H9 (cell line): ENCODE data around the gene DNAJC2. TPM values are rescaled to one million over a fixed set of nuclear protein-coding genes. Genes with fewer than 3 reads are reported as not detected.
A peak's percentile ranks its signal among the peaks of the same experiment; 100 is the strongest.

Source experiments
- DNase-seq: peaks from one replicate; pipeline ENCODE4 v3.0.0-alpha.2; 2017
- H2AFZ ChIP-seq: one replicate; pipeline ENCODE4 v1.6.1; 2013; ENCODE audit warnings: mild to moderate bottlenecking, low read length, control low read depth, moderate library complexity
- H2AK5ac ChIP-seq: 2 replicates; pipeline ENCODE4 v1.6.1; 2013; ENCODE audit warnings: low read length, control low read depth, mixed read lengths; ENCODE audit not compliant: insufficient read length
- H2BK120ac ChIP-seq: one replicate; pipeline ENCODE4 v1.6.1; 2013; ENCODE audit warnings: low read depth, mild to moderate bottlenecking, low read length, control low read depth, inconsistent platforms; ENCODE audit not compliant: poor library complexity, severe bottlenecking
- H2BK12ac ChIP-seq: 2 replicates; pipeline ENCODE4 v1.6.1; 2013; ENCODE audit warnings: low read length, control low read depth, mixed read lengths, low read depth; ENCODE audit not compliant: insufficient read length
- H2BK15ac ChIP-seq: 2 replicates; pipeline ENCODE4 v1.6.1; 2013; ENCODE audit warnings: low read depth, low read length, control low read depth
- H2BK20ac ChIP-seq: one replicate; pipeline ENCODE4 v1.6.1; 2013; ENCODE audit warnings: low read depth, mild to moderate bottlenecking, low read length, control low read depth, inconsistent platforms; ENCODE audit not compliant: poor library complexity, severe bottlenecking
- H2BK5ac ChIP-seq: 2 replicates; pipeline ENCODE4 v1.6.1; 2013; ENCODE audit warnings: low read length, control low read depth, mixed read lengths; ENCODE audit not compliant: insufficient read length
- H3K14ac ChIP-seq: 2 replicates; pipeline ENCODE4 v1.6.1; 2013; ENCODE audit warnings: low read length, control low read depth; ENCODE audit not compliant: insufficient read depth
- H3K18ac ChIP-seq: 2 replicates; pipeline ENCODE4 v1.6.1; 2013; ENCODE audit warnings: low read depth, mild to moderate bottlenecking, mixed read lengths, low read length, control low read depth; ENCODE audit not compliant: insufficient read length
- H3K23ac ChIP-seq: 2 replicates; pipeline ENCODE4 v1.6.1; 2013; ENCODE audit warnings: low read length, control low read depth, mixed read lengths, low read depth; ENCODE audit not compliant: insufficient read length
- H3K23me2 ChIP-seq: 2 replicates; pipeline ENCODE4 v1.6.1; 2013; ENCODE audit warnings: low read depth, mild to moderate bottlenecking, mixed read lengths, low read length, control low read depth; ENCODE audit not compliant: insufficient read length, poor library complexity, severe bottlenecking
- H3K27ac ChIP-seq: 2 replicates; pipeline ENCODE4 v1.5.1; 2013; ENCODE audit warnings: low read length, control low read depth, mixed read lengths, low read depth; ENCODE audit not compliant: insufficient read length
- H3K27me3 ChIP-seq: 2 replicates; pipeline ENCODE4 v1.6.1; 2013; ENCODE audit warnings: low read length, control low read depth, inconsistent platforms; ENCODE audit not compliant: insufficient read depth
- H3K4ac ChIP-seq: 2 replicates; pipeline ENCODE4 v1.6.1; 2013; ENCODE audit warnings: low read depth, mild to moderate bottlenecking, control low read depth, inconsistent platforms, low read length, moderate library complexity
- H3K4me1 ChIP-seq: 2 replicates; pipeline ENCODE4 v1.6.1; 2013; ENCODE audit warnings: low read length, control low read depth, inconsistent platforms; ENCODE audit not compliant: insufficient read depth
- H3K4me2 ChIP-seq: 2 replicates; pipeline ENCODE4 v1.6.1; 2013; ENCODE audit warnings: low read length, control low read depth, mixed read lengths; ENCODE audit not compliant: insufficient read length, insufficient read depth
- H3K56ac ChIP-seq: 2 replicates; pipeline ENCODE4 v1.6.1; 2013; ENCODE audit warnings: low read depth, mild to moderate bottlenecking, mixed read lengths, low read length, control low read depth; ENCODE audit not compliant: insufficient read length
- H3K79me1 ChIP-seq: 2 replicates; pipeline ENCODE4 v1.6.1; 2013; ENCODE audit warnings: low read depth, mild to moderate bottlenecking, moderate library complexity, low read length, control low read depth, inconsistent platforms; ENCODE audit not compliant: insufficient read depth, poor library complexity, severe bottlenecking
- H3K79me2 ChIP-seq: 2 replicates; pipeline ENCODE4 v1.6.1; 2013; ENCODE audit warnings: low read length, control low read depth, inconsistent platforms; ENCODE audit not compliant: insufficient read depth
- H3K9ac ChIP-seq: 2 replicates; pipeline ENCODE4 v1.6.1; 2013; ENCODE audit warnings: low read length, control low read depth, mixed read lengths; ENCODE audit not compliant: insufficient read length; ENCODE audit errors: extremely low read depth
- H3K9me3 ChIP-seq: one replicate; pipeline ENCODE4 v1.6.1; 2013; ENCODE audit warnings: low read depth, low read length, inconsistent platforms; ENCODE audit not compliant: control insufficient read depth
- H3T11ph ChIP-seq: one replicate; pipeline ENCODE4 v1.6.1; 2013; ENCODE audit warnings: mild to moderate bottlenecking, low read length, control low read depth, inconsistent platforms
- H4K20me1 ChIP-seq: one replicate; pipeline ENCODE4 v1.6.1; 2013; ENCODE audit not compliant: control insufficient read depth, insufficient read length, insufficient read depth
- H4K5ac ChIP-seq: 2 replicates; pipeline ENCODE4 v1.6.1; 2013; ENCODE audit warnings: low read depth, mild to moderate bottlenecking, mixed read lengths, low read length, control low read depth; ENCODE audit not compliant: insufficient read length
- H4K8ac ChIP-seq: replicated peaks from 2 replicates; pipeline ENCODE4 v1.6.1; 2013; ENCODE audit warnings: low read length, control low read depth, mixed read lengths, low read depth; ENCODE audit not compliant: insufficient read length
- H4K91ac ChIP-seq: 2 replicates; pipeline ENCODE4 v1.6.1; 2013; ENCODE audit warnings: low read depth, mild to moderate bottlenecking, moderate library complexity, mixed read lengths, low read length, control low read depth; ENCODE audit not compliant: insufficient read length
- H3K27ac Mint-ChIP-seq, 3 experiments: 2 replicates in 2 of 3; 3 replicates in 1 of 3; pipeline ENCODE4 v1.8.0; 2020 to 2021; ENCODE audit warnings: mixed read lengths in 3 of 3, mild to moderate bottlenecking in 1 of 3, moderate library complexity in 1 of 3
- H3K27me3 Mint-ChIP-seq: 2 replicates; pipeline ENCODE4 v1.8.0; 2021; ENCODE audit warnings: low read depth, mild to moderate bottlenecking, moderate library complexity, mixed read lengths
- H3K36me3 Mint-ChIP-seq, 3 experiments: 2 replicates in 2 of 3; 3 replicates in 1 of 3; pipeline ENCODE4 v1.8.0; 2020 to 2021; ENCODE audit warnings: low read depth in 3 of 3, mixed read lengths in 3 of 3; ENCODE audit not compliant: insufficient read depth in 1 of 3
- H3K4me1 Mint-ChIP-seq, 2 experiments: 2 replicates each; pipeline ENCODE4 v1.8.0; 2020; ENCODE audit warnings: mixed read lengths in 2 of 2
- H3K4me3 Mint-ChIP-seq, 2 experiments: 2 replicates in 1 of 2; 3 replicates in 1 of 2; pipeline ENCODE4 v1.8.0; 2020 to 2021; ENCODE audit warnings: mild to moderate bottlenecking in 2 of 2, mixed read lengths in 2 of 2, moderate library complexity in 1 of 2
- H3K9me3 Mint-ChIP-seq, 2 experiments: 2 replicates in 1 of 2; 3 replicates in 1 of 2; pipeline ENCODE4 v1.8.0; 2020; ENCODE audit warnings: mild to moderate bottlenecking in 2 of 2, mixed read lengths in 2 of 2, moderate library complexity in 1 of 2
- CTCF ChIP-seq: fragments of 200-600 bp; sonication (generic); conservative IDR thresholded peaks from 3 replicates; pipeline ENCODE4 v1.8.0; 2021; ENCODE audit warnings: antibody characterized with exemption, mild to moderate bottlenecking
- WGBS: extraction: QIAGEN DNeasy Blood & Tissue Kit; methylation state at CpG from one replicate; pipeline ENCODE4 v1.1.7; 2013; ENCODE audit warnings: missing lambda C conversion rate, low lambda C conversion rate, mixed read lengths; ENCODE audit not compliant: insufficient read length; ENCODE audit errors: extremely low coverage; 5-methylcytosine and 5-hydroxymethylcytosine counted together
- total RNA-seq: library from RNA; stranded (reverse); gene quantifications from 2 replicates; pipeline ENCODE4 v1.2.1, GENCODE V29; 2021

Gene DNAJC2
- total RNA-seq, 1 experiment from 2014 or later: 57.9 TPM

- peak within 1 kb of the TSS; percentile 90 for H3K9ac ChIP-seq
- no peak within 1 kb of the TSS for H4K8ac ChIP-seq
- no peaks in the 10 kb centered on the region for H3K9me3 ChIP-seq
- DNase-seq: peak; percentile 86
- H3K14ac ChIP-seq: no peak within 1 kb of the TSS
- H3T11ph ChIP-seq: no peak within 1 kb of the TSS
- H4K20me1 ChIP-seq: no peaks in the 10 kb centered on the region
- peak within 1 kb of the TSS; percentile 15 for H3K27ac ChIP-seq
- no peak within 1 kb of the TSS for H4K5ac ChIP-seq
- peak within 1 kb of the TSS; percentile 100 for H3K4me3 Mint-ChIP-seq
- H3K18ac ChIP-seq: no peak within 1 kb of the TSS
- TF ChIP-seq CTCF: no peak
- H3K9me3 Mint-ChIP-seq: no peaks in the 10 kb centered on the region; a peak in 1 of 5 replicates
- peaks cover 5% of the 10 kb centered on the region for H3K23me2 ChIP-seq
- peaks cover 44% of the 10 kb centered on the region for H3K79me2 ChIP-seq
- H2BK5ac ChIP-seq: no peak within 1 kb of the TSS
- H3K27ac Mint-ChIP-seq: peak within 1 kb of the TSS; percentile 99 to 100 (median 99)
- H3K27me3 ChIP-seq: no peaks in the 10 kb centered on the region
- H3K79me1 ChIP-seq: peaks cover 10% of the 10 kb centered on the region
- no peak within 1 kb of the TSS for H3K4ac ChIP-seq
- WGBS: no CpG with 5 or more reads among the region's 25 CpGs
- H2BK15ac ChIP-seq: no peak within 1 kb of the TSS
- H3K27me3 Mint-ChIP-seq: no peaks in the 10 kb centered on the region
- no peak within 1 kb of the TSS for H2BK12ac ChIP-seq
- no peak within 1 kb of the TSS for H3K23ac ChIP-seq
- H3K36me3 Mint-ChIP-seq: peaks cover 2 to 12% (median 3%) of the 10 kb centered on the region in 3 experiments; a peak in 6 of 7 replicates
- H3K4me1 ChIP-seq: no peaks in the 10 kb centered on the region
- no peak within 1 kb of the TSS for H2BK120ac ChIP-seq
- H4K91ac ChIP-seq: no peak within 1 kb of the TSS
- no peak within 1 kb of the TSS for H2BK20ac ChIP-seq
- no peak within 1 kb of the TSS for H2AK5ac ChIP-seq
- peaks cover 15 to 20% of the 10 kb centered on the region in 2 experiments for H3K4me1 Mint-ChIP-seq
- no peak within 1 kb of the TSS for H2AFZ ChIP-seq
- no peak within 1 kb of the TSS for H3K56ac ChIP-seq
- peak within 1 kb of the TSS; percentile 56 for H3K4me2 ChIP-seq
Observed at GRCh38 chr7:103347507-103348267, 3.1 kb upstream of the DNAJC2 start, which contains the start of gene PSMC2. PSMC2 (plus strand) TSS chr7:103347643; CDS start chr7:103347712, 69 bp downstream.
